Forelimb muscle (tissue), 1 donor: Measurements from ENCODE around the gene AMZ2. TPM values are rescaled to one million over a fixed set of nuclear protein-coding genes. Genes with fewer than 3 reads are reported as not detected.

Experiments used
- DNase-seq: peaks from one replicate; pipeline ENCODE4 v3.0.0-alpha.2; 2013; ENCODE audit warnings: low read depth
- polyA plus RNA-seq: library from polyadenylated mRNA; unstranded; fragments of 120-200 nt; gene quantifications from one replicate; pipeline ENCODE4 v1.2.1, GENCODE V29; 2013; ENCODE audit not compliant: insufficient read length

AMZ2 gene
- polyA plus RNA-seq, 1 donor = 63.5 TPM

GRCh38 chr17:68290955-68291835 is 43.4 kb downstream of the AMZ2 start, which contains the start of the genes ARSG and SLC16A6:
Gene ARSG, plus strand, starts transcription at chr17:68291495. Its CDS starts 15,999 bp downstream, at chr17:68307494.
Gene SLC16A6, minus strand, starts transcription at chr17:68291127. Its CDS starts 12,807 bp downstream, at chr17:68278320.
- no peak for DNase-seq

DNA sequence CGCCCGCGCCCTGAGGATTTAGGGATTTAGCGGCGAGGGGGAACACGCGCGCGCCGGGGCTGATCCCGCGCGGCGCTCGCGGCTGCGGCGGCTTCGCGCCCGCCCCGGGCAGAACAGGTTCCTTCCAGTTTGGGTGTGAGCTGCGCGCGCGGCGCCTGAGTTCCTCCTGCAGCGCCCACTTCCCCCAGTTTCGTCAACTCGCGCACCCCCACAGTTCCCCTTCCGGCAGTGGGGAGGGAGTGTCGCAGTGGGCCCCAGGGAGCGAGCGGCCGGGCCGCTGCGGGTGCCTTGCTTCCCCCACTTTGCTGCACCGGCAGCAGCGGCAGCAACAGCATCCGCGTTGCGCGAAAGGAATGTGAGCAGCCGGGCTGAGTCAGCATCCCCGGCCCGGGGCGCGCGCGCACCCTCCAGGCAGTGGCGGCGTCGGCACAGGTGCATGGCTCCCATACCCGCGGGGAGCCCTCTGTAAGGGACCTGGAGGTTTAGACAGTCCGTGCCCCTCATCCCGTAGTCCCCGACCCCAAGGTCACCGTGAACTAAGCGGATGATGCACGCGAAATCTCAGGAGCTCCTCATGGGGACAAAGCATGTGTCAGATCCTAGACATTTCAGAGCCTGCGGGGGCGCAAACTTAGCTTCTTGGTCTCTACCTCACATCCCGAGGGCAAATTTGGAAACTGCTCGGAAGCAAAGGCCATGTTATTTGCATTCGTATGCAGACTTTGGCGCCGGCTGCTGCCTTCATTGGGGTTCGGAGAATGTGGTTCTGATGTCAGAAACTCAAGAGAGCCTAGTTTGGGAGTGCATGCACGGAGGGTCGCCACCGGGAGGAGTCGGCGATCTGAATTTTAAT is 44.2 kb downstream of the AMZ2 start:
- DNase-seq = no peak

- no peak for DNase-seq
These were observed 44.8 kb downstream of the AMZ2 start for GRCh38 chr17:68292689-68293040.

DNA sequence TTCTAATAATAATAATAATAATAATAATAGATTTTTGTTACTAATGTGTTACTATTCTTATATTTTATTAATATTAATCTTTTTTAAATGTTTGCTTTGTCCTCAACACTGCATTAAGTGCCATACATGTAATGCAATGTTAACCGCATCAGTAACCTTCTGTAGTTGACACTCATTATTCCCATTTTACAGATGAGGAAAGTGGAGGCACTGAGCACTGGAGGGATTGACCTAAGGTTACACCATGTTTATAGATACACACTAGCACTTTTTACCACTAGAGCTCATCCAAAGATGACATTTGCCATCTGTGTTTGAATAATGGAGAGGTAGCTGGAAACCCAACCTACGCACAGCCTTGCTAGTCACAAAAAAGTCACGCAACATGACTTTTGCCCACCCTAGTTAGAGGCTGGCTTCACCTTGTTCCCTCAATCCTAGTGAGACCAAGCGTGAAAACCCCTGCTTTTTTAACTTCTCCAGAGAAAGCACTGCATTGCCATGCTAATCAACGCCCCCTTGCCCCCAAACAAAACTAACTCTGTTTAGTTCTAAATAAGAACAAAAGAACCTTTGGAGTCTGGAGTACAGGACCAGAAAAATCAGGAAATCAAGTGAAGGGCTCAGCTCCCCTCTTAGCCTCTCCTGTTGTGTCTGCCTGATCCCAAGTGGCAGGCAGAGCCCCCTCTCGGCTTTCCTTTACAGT is 45.8 kb downstream of the AMZ2 start:
- no peak for DNase-seq

DNA sequence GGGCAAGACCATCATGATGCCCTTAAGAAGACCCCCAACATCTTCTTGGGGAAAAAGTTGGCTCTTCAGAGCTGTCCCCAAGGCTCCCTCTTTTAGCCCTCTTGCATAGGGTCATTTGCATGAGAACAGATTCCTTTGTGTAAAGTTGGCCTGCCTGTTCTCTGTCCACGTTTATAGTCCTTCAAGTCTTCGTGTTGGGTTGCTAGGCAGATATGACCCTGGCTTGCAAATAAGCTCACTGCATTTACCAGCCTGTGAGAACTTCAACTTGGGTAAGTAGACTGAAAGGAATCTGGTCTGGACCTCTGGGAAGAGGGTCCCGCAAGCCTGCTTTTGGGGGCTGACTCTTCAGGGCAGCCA is 46.3 kb downstream of the AMZ2 start:
- no peak for DNase-seq

GRCh38 chr17:68294617-68295016 is 46.8 kb downstream of the AMZ2 start:
- DNase-seq = no peak

GRCh38 chr17:68295086-68295485 is 47.2 kb downstream of the AMZ2 start:
- no peak for DNase-seq

DNA sequence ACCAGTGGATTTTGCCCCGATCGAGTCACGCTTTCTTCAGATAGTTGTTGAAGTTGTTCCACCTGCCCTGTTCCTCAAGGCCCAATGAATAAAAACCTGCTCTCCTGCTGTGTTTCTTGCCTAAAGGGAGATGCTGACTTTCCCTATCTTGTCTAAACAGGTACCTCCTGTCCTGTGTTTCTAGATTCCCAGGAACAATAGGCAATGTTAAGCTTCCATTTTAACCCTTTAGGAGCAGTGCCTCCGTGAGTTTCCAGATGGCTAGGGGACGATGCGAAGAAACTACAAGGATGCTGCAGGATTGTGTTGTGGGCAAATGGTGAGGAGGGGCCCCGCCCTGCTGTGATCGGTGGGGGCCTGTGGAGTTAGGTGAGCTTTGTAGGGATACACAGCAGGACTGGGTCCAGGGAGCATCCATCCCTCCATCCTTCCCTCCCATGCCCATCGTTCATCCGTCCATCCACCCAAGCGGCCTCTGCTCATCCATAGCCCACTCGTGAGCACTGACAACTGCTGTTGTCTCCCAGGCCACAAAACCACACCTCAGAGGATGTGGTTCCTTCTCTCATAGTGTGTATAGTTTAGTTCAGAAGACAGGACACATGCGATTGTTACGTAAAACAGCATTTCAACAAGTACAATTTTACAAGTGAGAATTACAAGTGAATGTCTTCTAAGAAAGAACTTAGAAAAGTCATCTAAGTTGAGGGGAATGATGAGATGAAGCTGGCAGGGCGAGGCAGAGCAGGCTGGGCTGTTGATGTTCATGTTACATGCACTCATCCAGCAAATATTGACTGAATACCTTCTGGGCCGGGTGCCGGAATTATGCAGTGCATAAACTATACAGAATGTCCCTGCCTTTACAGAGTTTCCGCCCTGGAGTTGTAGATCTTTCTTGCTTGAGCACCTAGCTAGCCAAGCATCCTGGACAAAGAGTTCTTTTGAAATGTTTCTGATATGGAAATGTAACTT is 48.7 kb downstream of the AMZ2 start:
- no peak for DNase-seq

DNA sequence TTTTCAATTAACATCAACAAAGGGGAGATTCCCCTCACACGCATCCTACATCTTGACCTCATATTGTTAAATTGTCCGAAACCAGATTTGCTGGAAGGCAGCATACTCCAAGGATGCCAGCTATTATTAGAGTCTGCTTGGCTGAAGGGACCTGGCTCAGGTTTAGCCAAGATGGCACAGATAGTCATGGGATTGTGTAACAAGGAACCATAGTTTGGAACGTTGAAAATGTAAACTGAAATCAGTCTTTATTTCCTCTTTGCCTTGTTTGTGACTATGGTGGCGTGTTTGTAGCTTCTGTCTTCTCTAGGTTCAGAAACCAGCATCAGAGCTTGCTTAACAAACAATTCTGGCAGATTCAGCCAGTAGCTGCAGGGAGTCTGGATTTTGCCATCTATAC is 49.4 kb downstream of the AMZ2 start:
- DNase-seq = no peak

GRCh38 chr17:68298601-68299000 is 50.8 kb downstream of the AMZ2 start:
- no peak for DNase-seq

GRCh38 chr17:68299817-68300216 is 52.0 kb downstream of the AMZ2 start:
- DNase-seq = no peak

DNA sequence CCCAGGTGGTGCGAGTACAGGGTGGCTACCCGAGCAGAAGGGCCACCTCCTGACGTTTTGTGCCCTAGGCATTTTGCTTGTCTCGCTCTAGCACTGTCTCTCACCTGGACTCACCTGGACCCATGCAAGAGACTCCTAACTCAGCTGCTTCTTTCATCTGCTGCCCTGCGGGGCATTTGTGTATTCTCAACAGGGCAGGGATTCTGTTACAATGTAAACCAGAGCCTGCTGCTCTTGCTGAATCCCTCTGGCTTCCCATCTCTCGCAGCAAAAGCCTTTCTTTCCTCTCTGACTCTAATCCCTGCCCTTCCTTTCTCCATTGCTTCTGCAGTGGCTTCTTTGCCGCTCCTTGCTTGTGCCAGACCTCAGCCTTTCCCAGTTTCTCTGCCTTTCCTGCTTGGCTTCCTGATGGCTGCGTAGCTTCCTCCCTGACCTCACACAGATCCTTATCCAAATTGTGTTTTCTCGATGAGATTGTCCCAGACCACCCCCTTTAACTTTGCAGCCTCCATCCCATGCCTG is 53.7 kb downstream of the AMZ2 start:
- DNase-seq = no peak

GRCh38 chr17:68302066-68302564 is 54.3 kb downstream of the AMZ2 start:
- no peak for DNase-seq

DNA sequence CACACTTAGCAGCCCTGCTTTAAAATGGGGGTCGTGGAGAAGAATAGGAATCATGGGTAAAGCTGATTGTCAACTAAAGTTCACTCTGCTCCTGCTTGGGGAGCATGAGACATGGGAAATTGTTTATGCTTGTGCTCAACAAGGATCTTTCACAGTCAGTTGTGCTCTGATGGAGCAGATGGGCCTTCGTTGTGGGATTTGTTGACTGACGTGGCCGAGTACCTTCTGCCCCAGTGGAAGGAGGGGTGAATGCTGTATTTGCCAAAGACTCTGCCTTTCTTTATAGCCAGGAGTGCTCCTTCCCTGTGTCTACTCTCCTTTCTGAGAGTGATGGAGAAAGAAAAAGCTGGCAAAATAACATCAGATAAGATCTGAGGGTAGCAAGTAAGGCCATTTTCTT is 54.8 kb downstream of the AMZ2 start:
- no peak for DNase-seq

DNA sequence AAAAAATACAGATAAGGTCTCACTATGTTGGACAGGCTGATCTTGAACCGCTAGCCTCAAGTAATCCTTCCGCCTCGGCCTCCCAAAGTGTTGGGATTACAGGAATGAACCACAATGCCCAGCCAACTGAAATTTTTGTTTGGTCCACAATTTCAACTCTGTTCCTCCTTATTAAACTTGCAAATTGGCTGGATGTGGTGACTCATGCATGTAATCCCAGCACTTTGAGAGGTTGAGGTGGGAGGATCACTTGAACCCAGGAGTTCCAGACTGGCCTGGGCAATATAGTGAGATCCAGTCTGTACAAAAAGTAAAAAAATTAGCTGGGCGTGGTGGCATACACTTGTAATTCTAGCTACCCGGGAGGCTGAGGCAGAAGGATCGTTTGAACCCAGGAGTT is 56.9 kb downstream of the AMZ2 start:
- DNase-seq = no peak

GRCh38 chr17:68305142-68305541 is 57.3 kb downstream of the AMZ2 start:
- DNase-seq = no peak
